Daoy (cell line): ENCODE data around the gene TBC1D24. TPM values are rescaled to one million over a fixed set of nuclear protein-coding genes. Genes with fewer than 3 reads are reported as not detected.
"Not testable (repeated sequence)": the region's sequence is repeated elsewhere in the genome, so short reads cannot be mapped to it uniquely, and the experiment has no call there.

ENCODE experiments used
- DNase-seq: peaks from one replicate; pipeline ENCODE4 v3.0.0-alpha.2; 2015; ENCODE audit warnings: low read depth
- total RNA-seq: library from RNA; depleted of rRNA; stranded (reverse); fragments of >200 nt; shearing (Covaris generic); gene quantifications from 2 replicates; pipeline ENCODE4 v1.2.3, GENCODE V29; 2014

TBC1D24 gene
- total RNA-seq, 1 experiment from 2014 or later: 5.6 TPM

DNA sequence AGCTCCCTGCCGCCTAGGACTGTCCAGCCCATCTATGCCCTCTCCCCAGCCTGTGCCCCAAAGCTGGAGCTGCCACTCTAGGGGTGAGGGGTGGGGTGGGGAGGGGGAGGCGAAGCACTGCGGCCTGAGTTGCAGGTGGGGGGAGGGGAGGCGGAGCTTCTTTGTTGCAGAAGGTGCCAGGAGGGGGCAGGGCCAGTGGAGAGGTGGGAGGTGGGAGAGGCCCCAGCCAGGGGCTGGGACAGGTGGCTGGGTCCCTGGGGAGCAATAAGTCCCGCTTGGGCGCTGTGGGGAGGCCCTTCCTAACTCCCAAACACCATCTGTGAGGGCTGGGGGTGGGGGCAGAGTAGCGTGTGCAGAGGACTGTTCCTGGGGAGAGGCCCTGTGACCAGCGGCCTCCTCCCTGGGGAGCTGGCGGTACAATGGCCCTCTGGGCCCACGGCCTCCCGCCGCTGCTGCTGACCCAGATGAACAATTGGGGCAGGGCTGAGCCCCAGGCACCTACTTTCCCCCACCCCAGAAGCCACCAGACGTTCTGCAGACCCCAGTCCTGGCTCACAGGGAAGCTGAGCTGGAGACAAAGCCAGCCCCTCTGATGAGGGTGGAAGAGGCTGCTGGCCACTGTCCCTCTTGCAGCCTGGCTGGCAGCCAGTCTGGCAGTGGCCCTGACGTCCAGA, 6.1 kb upstream of the TBC1D24 start:
- DNase-seq: no peak

DNA sequence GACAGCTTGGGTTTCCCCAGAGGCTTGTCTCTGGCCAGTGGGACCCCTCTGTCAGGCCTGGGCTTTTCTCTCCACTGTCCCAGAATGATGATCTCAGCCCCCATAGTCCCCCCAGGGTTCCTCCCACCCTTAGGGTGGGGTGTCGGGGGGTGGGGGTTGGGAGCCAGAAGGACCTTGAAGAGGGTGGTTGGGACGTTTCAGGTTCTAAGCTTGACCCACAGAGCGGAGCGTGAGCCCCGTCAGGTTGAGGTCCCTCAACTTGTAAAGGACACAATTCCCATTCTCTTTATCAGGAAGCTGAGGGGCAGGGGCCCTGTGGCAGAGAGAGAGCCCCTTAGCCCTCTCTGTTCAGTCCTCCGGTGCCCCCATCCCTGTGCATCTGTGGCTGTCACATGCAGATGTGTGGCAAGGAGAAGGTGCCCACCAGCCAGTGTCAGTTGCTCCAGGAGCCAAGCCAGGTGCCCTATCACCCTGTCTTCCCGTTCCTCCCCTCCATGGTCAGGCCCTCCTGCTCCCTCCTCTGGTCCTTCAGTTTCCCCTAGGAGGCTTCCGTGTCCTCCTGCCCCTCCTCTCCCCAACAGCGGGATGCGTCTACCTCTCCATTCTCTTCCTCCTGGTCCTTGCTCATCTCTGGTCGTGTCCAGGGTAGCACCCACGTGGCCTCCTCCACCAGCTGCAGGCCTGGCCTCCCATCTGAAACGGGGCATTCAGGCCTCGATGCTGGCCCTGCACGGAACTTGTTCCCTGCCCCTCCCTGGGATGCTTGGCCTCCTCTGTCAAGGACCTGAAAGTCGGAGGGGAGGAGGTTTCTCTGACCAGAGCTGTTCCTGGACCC, 5.3 kb upstream of the TBC1D24 start:
- DNase-seq: no peak

- DNase-seq: no peak
These were observed 4.7 kb upstream of the TBC1D24 start for GRCh38 chr16:2470234-2470601.

DNA sequence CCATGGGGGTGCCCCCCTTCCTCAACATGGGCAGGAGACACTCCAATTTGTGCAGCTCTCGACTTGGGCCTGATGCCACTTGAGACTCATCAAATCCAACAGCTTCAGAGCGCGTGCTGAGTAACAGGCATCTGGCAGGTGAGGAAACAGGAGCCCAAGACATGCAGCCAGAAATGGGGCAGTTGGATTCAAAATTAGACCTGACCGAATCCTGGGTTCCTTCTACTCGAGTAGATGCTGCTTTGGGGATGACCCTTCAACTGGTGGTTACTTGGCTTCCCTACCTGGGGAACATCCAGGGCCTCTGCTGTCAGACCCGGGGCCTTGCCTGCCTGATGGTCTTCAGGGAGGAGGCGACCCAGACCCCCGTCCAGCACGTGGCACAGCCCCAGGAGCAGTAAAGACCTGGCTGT, 4.3 kb upstream of the TBC1D24 start:
- no peak for DNase-seq

- no peak for DNase-seq
These were observed 3.8 kb upstream of the TBC1D24 start, which contains the start of gene NTN3 for GRCh38 chr16:2471016-2471652. TSS of gene NTN3 (plus strand) at chr16:2471297. CDS start at chr16:2471702, 405 bp downstream.

- no peak for DNase-seq
These were observed 3.1 kb upstream of the TBC1D24 start for GRCh38 chr16:2471653-2472487.

DNA sequence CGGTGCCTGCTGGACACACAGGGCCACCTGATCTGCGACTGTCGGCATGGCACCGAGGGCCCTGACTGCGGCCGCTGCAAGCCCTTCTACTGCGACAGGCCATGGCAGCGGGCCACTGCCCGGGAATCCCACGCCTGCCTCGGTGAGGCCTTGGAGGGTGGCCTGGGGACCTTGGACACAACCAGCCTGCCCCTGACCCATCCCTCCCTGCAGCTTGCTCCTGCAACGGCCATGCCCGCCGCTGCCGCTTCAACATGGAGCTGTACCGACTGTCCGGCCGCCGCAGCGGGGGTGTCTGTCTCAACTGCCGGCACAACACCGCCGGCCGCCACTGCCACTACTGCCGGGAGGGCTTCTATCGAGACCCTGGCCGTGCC, 2.5 kb upstream of the TBC1D24 start:
- DNase-seq: no peak

GRCh38 chr16:2472885-2473445, 2.0 kb upstream of the TBC1D24 start:
- no peak for DNase-seq

DNA sequence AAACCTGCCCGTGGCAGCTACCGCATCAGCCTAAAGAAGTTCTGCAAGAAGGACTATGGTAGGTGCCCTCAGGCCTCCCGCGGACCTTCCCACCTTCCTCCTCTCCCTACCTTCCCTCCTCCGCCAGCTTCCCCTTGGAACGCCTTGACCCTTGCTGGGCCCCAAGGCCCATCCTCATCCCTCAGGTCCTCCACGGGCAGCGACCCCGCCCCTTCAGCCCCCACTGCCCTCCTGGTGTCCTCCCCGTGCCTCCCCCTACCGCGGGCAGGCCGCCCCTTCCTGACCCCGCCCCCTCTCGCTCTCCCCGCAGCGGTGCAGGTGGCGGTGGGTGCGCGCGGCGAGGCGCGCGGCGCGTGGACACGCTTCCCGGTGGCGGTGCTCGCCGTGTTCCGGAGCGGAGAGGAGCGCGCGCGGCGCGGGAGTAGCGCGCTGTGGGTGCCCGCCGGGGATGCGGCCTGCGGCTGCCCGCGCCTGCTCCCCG, 1.4 kb upstream of the TBC1D24 start:
- DNase-seq: no peak

- DNase-seq: no peak
These were observed 689 bp upstream of the TBC1D24 start for GRCh38 chr16:2473999-2474876.

DNA sequence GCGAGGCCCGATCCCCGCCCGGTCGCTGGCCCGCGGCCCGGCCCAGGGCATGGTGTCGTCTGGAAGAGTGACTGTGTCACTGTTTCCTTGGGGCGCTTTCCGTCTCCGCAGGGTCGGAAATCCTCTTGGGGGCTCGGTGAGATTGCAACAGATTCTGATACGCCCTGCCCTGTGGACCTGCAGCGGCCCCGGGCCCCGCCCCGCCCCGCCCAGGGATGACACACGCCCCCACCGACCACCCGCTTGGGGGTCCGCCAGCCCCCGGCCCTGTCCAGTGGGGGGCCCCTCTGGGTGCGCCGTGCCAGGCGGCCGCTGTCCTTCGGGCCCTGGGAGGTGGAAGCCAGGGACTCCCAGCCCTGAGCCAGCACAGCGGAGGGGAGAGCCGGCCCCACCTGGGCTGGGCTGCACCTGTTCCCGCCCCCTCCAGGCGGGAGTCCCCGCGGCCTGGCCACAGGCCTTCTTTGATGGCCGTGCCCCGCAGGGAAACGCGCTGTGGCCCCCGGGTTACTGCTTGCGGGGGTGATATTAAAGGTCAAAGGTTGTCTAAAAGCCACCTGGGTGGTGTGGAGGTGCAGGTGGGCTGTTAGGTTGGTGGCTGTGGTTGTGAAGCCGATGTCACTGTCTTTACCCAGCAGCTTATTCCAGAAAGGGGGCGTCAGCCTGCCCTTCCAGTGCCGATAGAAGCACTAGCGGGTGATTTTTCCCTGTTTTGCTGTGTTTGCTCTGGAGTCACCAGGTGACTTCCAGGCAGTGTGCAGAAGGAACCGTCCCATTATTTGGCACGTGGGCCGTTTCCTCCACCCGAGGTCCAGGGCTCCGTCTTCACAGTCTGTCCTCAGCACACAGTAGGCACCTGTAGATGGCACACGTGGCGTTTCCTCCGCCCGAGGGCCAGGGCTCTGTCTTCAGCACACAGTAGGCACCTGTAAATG, 752 bp downstream of the TBC1D24 start:
- no peak for DNase-seq

- DNase-seq: no peak
These were observed 1.4 kb downstream of the TBC1D24 start for GRCh38 chr16:2476345-2476720.

GRCh38 chr16:2476741-2477140, 1.8 kb downstream of the TBC1D24 start:
- DNase-seq: no peak

- DNase-seq: no peak
These were observed 2.4 kb downstream of the TBC1D24 start for GRCh38 chr16:2477327-2477726.

DNA sequence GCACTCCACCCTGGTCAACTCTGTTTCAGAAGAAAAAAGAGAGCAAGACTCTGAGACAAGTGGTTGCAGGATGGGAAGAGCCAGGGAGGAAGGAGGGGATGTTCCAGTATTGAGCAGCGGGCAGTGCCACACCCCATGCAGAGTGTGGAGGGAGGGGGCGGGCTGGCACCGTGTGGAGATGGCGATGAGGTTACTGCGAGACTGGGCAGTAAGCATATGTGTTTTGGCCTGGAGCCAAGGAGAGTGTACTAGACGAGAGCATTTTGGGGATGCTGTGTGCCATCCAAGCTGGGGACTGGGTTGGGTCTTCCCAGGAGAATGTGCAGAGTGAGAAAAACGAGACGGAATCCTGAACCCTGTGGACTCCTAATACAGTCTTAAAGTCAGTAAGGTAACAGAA, 3.4 kb downstream of the TBC1D24 start:
- DNase-seq: no peak

GRCh38 chr16:2479996-2480395, 5.1 kb downstream of the TBC1D24 start:
- not testable (repeated sequence) for DNase-seq

- no peak for DNase-seq
These were observed 6.0 kb downstream of the TBC1D24 start for GRCh38 chr16:2480948-2481347.

GRCh38 chr16:2481676-2482075, 6.7 kb downstream of the TBC1D24 start:
- DNase-seq: no peak

DNA sequence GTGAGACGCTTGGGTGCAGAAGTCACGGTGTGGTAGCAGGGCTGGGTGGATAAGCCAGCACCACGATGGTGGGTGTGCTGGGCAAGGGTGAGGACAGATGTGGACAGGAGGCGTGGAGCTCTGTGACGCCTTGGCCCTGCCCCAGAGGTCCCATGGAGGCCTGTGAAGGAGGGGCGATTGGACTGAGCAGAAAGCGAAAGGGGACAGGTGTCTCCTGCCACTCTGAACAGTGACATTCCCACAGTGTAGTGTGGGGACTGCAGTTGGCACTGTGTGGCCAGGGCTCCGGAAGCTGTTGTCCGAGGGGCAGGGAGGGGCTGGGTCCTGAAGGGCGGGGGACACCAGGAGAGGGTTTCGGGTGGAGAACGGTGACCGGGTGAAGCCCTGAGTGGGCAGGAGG, 7.3 kb downstream of the TBC1D24 start:
- DNase-seq: no peak
